ENCODE results near the gene MYBBP1A. TPM values are rescaled to one million over a fixed set of nuclear protein-coding genes. Genes with fewer than 3 reads are reported as not detected.
A peak's percentile ranks its signal among the peaks of the same experiment; 100 is the strongest.

MYBBP1A gene
- total and polyA plus RNA-seq, 2 donors = 21.5 to 36.9 TPM

DNA sequence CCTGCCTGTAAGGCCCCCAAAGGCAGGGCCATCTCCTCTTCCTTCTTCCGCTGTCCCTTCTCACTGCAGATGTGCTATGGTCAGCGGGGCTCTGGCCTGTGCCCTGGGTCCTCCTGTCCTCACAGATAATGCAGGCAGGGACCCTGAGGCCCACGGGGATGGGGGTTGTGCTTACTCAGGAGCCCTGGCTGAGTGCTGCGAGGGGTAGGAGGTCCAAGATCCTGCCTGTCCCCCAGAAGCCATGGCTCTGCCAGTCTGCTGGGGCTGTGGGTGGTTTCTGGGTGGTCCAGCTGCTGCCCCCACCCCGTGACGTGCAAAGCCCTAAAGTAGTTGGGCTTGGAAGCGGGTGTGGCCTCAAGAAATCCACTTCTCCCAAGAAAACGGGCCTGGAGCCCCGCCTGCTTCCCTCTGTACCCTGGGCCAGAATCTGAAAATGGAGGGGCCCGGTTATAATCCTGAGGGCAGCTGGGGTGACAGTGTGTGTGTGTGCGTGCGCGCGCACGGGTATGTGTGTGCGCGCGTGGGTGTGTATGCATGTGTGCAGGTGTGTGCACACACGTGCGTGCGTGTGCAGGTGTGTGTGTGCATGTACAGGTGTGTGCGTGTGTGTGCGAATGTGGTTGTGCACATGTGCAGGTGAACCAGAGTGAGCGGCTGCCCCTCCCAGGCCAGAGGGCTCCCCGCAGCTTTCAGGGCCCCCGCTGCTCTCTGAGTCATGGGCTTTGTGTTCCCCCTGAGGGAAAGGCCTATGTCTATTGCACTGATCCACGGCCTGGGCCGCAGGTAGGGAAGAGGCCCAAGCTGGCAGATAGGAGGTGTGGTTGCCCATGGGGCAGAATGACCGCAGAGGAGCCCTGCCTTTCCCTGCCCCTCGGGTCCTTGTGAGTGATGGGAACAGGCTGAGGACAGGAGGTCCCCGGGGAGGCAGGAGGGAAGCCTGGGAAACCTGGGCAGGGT lies 42.8 kb downstream of the MYBBP1A start:
- no peaks in the 10 kb centered on the region for H3K27me3 ChIP-seq (ENCODE audit: control insufficient read depth in 2 of 2, insufficient read depth in 1 of 2, low read length in 1 of 2)
- H3K27ac ChIP-seq (ENCODE audit: low read depth in 1 of 2, low read length in 1 of 2) = no peak overlapping the region
- DNase-seq (ENCODE audit: low read depth in 6 of 9, low spot score in 9 of 9) = no peak
- no peak overlapping the region for H3K4me3 ChIP-seq (ENCODE audit: low read length in 2 of 2)
- no peaks in the 10 kb centered on the region for H3K9me3 ChIP-seq (ENCODE audit: control insufficient read depth in 2 of 2, insufficient read depth in 1 of 2, low read length in 1 of 2)
- H3K36me3 ChIP-seq (ENCODE audit: control insufficient read depth in 2 of 2, insufficient read depth in 2 of 2, low read length in 1 of 2) = no peaks in the 10 kb centered on the region
- peaks cover 0 to 18% of the 10 kb centered on the region in 2 donors for H3K4me1 ChIP-seq (ENCODE audit: control insufficient read depth in 2 of 2, insufficient read depth in 2 of 2, low read length in 2 of 2)
- 92% methylated on average over 31 of the region's 31 CpGs for WGBS

DNA sequence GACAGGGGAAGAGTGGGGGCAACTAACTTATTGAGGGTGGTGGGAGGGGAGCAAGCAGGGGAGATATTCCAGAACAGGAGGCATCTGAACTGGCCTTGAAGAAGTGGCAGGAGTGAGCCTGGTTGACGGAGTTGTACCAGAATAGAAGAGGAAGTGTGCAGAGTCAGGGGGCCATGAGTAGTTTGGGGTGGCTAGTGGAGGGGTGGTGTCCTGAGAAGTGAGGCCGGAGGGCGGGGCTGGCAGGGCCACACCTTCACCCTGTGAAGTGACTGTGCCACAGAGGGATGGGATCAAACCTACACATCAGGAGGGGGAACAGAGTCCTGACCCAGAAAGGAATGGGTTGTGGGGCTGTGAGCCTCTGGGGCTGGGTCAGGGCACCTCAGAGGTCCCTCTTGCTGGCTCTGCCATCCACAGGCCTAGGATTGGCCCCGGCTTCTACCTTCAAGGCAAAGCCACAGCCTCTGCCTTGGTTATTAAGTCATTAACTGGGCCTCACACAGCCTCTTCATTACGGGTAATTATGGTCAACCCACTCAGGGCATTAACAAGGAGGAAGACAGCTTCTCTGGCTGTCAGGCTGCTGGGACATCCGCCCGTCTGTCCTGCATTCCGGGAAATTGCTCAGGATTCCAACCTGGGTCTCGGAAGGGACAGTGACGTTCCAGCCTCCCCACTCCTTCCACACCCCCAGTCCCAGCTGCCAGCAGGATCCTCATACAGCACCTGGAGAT lies 43.8 kb downstream of the MYBBP1A start:
- 93% methylated on average over 10 of the region's 10 CpGs for WGBS
- DNase-seq (ENCODE audit: low read depth in 6 of 9, low spot score in 9 of 9) = no peak
- H3K27ac ChIP-seq (ENCODE audit: low read depth in 1 of 2, low read length in 1 of 2) = no peak overlapping the region

DNA sequence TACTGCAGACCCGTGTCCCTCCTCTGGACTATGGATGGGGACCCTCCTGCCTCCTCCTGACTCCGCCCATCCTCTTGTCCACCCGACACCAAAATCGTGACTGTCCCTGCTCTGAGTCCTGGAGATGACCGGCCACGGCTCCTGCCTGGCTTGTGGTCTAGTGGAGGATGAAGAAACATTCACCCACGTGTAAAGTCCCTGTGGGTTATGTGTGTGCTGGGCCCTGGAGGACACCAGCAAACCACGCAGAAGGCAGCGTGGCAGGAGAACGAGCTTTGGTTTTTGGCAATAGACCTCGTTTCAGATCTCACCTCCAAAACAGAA lies 44.6 kb downstream of the MYBBP1A start:
- Histone ChIP-seq H3K36me3 (ENCODE audit: control insufficient read depth in 2 of 2, insufficient read depth in 2 of 2, low read length in 1 of 2) (no peaks in the 10 kb centered on the region), H3K4me1 (ENCODE audit: control insufficient read depth in 2 of 2, insufficient read depth in 2 of 2, low read length in 2 of 2) (peaks cover 0 to 21% of the 10 kb centered on the region in 2 donors), H3K27me3 (ENCODE audit: control insufficient read depth in 2 of 2, insufficient read depth in 1 of 2, low read length in 1 of 2) (no peaks in the 10 kb centered on the region), H3K27ac (ENCODE audit: low read depth in 1 of 2, low read length in 1 of 2) (no peak overlapping the region), H3K4me3 (ENCODE audit: low read length in 2 of 2) (no peak overlapping the region), H3K9me3 (ENCODE audit: control insufficient read depth in 2 of 2, insufficient read depth in 1 of 2, low read length in 1 of 2) (no peaks in the 10 kb centered on the region)
- no peak for DNase-seq (ENCODE audit: low read depth in 6 of 9, low spot score in 9 of 9)
- WGBS = 77% methylated on average over 11 of the region's 11 CpGs

More for the DNA sequence above, 43.8 kb downstream of the MYBBP1A start:
- Histone ChIP-seq H3K27me3 (ENCODE audit: control insufficient read depth in 2 of 2, insufficient read depth in 1 of 2, low read length in 1 of 2) (no peaks in the 10 kb centered on the region), H3K36me3 (ENCODE audit: control insufficient read depth in 2 of 2, insufficient read depth in 2 of 2, low read length in 1 of 2) (no peaks in the 10 kb centered on the region), H3K9me3 (ENCODE audit: control insufficient read depth in 2 of 2, insufficient read depth in 1 of 2, low read length in 1 of 2) (no peaks in the 10 kb centered on the region), H3K4me1 (ENCODE audit: control insufficient read depth in 2 of 2, insufficient read depth in 2 of 2, low read length in 2 of 2) (peaks cover 0 to 14% of the 10 kb centered on the region in 2 donors), H3K4me3 (ENCODE audit: low read length in 2 of 2) (no peak overlapping the region)

DNA sequence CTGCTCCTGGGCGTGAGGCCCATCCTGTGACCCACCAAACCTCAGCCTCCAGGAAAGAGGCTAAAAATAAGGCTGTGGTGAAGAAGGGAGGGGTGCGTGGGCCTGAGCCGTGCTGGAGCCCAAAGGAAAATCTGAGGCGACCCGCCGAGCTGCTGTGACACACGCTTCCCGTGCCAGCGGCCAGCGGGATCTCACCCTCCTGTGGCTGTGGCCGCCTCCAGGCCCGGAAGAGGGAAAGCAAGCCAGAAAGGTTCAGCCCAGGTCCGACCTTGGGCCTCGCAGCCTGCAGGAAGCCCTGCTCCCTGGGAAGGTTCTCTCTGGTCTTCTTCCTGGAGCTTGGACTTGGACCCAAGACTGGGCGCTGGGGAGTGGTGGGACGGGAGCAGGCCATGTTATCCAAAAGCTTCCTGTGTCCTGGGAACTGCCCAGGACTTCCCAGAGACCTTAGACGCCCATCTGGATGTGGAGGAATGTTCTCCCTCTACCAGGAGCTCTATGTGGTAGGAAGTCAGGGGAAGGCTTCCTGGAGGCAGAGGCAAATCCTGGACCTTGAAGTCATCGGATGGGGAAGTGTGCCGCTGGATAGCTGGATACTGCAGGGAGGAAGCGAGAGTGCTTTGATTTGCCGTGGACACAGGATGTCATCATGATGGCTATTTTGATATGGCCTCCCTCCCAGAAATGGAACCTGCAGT lies 45.1 kb downstream of the MYBBP1A start:
- Histone ChIP-seq H3K36me3 (ENCODE audit: control insufficient read depth in 2 of 2, insufficient read depth in 2 of 2, low read length in 1 of 2) (no peaks in the 10 kb centered on the region), H3K4me3 (ENCODE audit: low read length in 2 of 2) (no peak overlapping the region), H3K4me1 (ENCODE audit: control insufficient read depth in 2 of 2, insufficient read depth in 2 of 2, low read length in 2 of 2) (peaks cover 0 to 25% of the 10 kb centered on the region in 2 donors), H3K9me3 (ENCODE audit: control insufficient read depth in 2 of 2, insufficient read depth in 1 of 2, low read length in 1 of 2) (no peaks in the 10 kb centered on the region), H3K27me3 (ENCODE audit: control insufficient read depth in 2 of 2, insufficient read depth in 1 of 2, low read length in 1 of 2) (no peaks in the 10 kb centered on the region), H3K27ac (ENCODE audit: low read depth in 1 of 2, low read length in 1 of 2) (no peak overlapping the region)
- no peak for DNase-seq (ENCODE audit: low read depth in 6 of 9, low spot score in 9 of 9)
- WGBS = 58% methylated on average over 21 of the region's 21 CpGs

DNA sequence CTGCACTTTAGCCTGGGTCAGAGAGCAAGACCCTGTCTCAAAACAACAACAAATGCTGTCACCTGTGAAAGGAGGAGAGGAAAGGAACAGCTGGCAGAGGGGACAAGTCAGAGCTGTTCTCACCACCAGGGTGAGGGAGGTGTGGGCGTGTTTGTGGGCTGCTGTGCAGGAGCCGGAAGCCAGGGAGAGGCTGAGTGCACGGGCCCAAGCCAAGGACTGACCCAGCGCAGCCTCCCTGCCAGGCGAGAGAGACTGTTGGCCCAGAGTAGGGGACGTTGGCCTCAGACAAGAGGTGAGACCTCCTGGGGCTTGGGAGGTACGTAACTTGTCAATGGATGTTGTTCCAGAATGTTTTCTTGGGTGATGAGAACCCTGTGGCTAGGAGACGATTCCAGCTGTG lies 45.8 kb downstream of the MYBBP1A start:
- 22% methylated on average over 8 of the region's 8 CpGs for WGBS
- H3K27ac ChIP-seq (ENCODE audit: low read depth in 1 of 2, low read length in 1 of 2) = no peak overlapping the region
- DNase-seq (ENCODE audit: low read depth in 6 of 9, low spot score in 9 of 9) = peak in 2 of 9 donors; percentile 42 to 65
- H3K4me3 ChIP-seq (ENCODE audit: low read length in 2 of 2) = no peak overlapping the region
- no peaks in the 10 kb centered on the region for H3K27me3 ChIP-seq (ENCODE audit: control insufficient read depth in 2 of 2, insufficient read depth in 1 of 2, low read length in 1 of 2)
- H3K4me1 ChIP-seq (ENCODE audit: control insufficient read depth in 2 of 2, insufficient read depth in 2 of 2, low read length in 2 of 2) = peaks cover under 1 to 32% of the 10 kb centered on the region in 2 donors
- H3K36me3 ChIP-seq (ENCODE audit: control insufficient read depth in 2 of 2, insufficient read depth in 2 of 2, low read length in 1 of 2) = no peaks in the 10 kb centered on the region
- H3K9me3 ChIP-seq (ENCODE audit: control insufficient read depth in 2 of 2, insufficient read depth in 1 of 2, low read length in 1 of 2) = no peaks in the 10 kb centered on the region

DNA sequence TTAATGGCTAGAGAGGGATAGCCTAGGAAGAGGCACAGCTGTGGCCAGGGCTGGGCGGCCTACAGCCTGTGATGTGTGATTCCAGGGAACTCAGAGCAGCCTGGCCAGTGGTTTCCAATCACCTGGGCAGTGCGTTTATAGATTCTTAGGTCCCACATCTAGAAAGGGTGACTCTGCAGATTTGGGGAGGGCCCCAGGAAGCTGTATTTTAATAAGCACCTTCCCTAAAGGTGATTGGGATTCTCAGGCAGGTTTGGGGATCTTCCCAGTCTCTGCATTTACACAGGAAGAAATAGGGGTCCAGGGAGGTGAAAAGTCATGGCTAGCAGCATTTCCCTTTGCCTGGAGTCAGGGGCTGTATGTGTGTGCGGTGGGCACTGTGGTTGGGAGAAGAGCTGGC lies 47.0 kb downstream of the MYBBP1A start:
- Histone ChIP-seq H3K9me3 (ENCODE audit: control insufficient read depth in 2 of 2, insufficient read depth in 1 of 2, low read length in 1 of 2) (no peaks in the 10 kb centered on the region), H3K4me1 (ENCODE audit: control insufficient read depth in 2 of 2, insufficient read depth in 2 of 2, low read length in 2 of 2) (peaks cover 12 to 43% of the 10 kb centered on the region in 2 donors), H3K27me3 (ENCODE audit: control insufficient read depth in 2 of 2, insufficient read depth in 1 of 2, low read length in 1 of 2) (peaks cover 0 to 2% of the 10 kb centered on the region in 2 donors), H3K27ac (ENCODE audit: low read depth in 1 of 2, low read length in 1 of 2) (no peak overlapping the region), H3K4me3 (ENCODE audit: low read length in 2 of 2) (no peak overlapping the region), H3K36me3 (ENCODE audit: control insufficient read depth in 2 of 2, insufficient read depth in 2 of 2, low read length in 1 of 2) (no peaks in the 10 kb centered on the region)
- DNase-seq (ENCODE audit: low read depth in 6 of 9, low spot score in 9 of 9) = no peak
- WGBS = 84% methylated on average over 3 of the region's 3 CpGs

DNA sequence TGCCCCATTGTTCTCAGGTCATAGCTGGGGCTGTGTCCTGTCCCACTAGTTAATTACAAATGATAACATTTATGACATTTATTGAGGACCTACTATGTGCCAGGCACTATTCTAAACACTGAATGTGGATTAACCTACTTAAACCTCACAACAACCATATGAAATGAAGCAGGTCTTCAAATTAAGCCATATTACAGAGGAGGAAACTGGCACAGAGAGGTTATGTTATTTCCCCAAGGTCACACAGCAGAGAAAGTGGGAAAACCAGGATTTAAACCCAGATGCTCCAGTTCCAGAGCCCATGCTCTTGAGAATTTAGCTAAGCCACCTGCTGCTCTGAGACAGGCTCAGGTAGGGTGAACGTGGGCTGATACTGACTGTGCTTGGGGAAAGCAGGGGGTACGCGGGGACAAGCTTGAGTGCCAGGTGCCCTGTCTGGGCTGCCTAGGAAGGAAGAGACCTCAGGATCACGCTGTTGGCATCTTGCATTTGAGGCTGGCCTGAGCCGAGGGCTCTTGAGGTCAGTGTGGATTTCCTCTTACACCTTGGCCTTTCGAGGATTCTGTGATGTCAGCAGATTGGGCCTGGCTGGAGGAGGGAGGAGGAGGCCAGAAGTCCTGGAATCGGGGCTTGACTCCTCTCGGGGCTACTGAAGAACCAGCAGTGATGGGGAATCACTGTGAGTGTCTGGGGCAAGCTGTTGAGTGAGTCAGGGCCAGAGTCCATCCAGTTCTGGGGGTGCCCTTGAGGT lies 47.6 kb downstream of the MYBBP1A start:
- Histone ChIP-seq H3K9me3 (ENCODE audit: control insufficient read depth in 2 of 2, insufficient read depth in 1 of 2, low read length in 1 of 2) (no peaks in the 10 kb centered on the region), H3K27ac (ENCODE audit: low read depth in 1 of 2, low read length in 1 of 2) (no peak overlapping the region), H3K36me3 (ENCODE audit: control insufficient read depth in 2 of 2, insufficient read depth in 2 of 2, low read length in 1 of 2) (no peaks in the 10 kb centered on the region), H3K4me3 (ENCODE audit: low read length in 2 of 2) (no peak overlapping the region), H3K4me1 (ENCODE audit: control insufficient read depth in 2 of 2, insufficient read depth in 2 of 2, low read length in 2 of 2) (peaks cover 12 to 43% of the 10 kb centered on the region in 2 donors), H3K27me3 (ENCODE audit: control insufficient read depth in 2 of 2, insufficient read depth in 1 of 2, low read length in 1 of 2) (peaks cover 0 to 8% of the 10 kb centered on the region in 2 donors)
- WGBS = 91% methylated on average over 8 of the region's 8 CpGs
- DNase-seq (ENCODE audit: low read depth in 6 of 9, low spot score in 9 of 9) = no peak

DNA sequence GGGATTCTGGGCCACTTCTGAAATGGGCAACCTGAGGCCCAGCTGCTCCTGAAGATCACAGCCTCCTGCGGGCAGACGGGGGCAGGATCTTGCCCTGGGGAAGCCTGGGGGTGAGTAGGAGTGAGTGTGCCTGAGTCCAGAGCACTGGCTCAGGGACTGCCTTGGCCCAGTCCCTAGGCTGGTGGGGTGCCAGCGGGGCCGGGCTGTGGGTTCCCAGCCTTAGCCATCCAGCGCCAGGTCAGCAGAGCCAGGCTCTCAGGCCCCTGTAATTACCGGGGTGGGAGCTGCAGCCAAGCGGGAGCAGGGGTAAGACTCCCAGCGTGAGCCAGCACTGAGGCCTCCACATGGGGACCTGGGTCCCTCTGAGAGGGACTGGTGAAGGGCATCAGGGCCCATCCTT lies 48.3 kb downstream of the MYBBP1A start:
- peaks cover 12 to 43% of the 10 kb centered on the region in 2 donors for H3K4me1 ChIP-seq (ENCODE audit: control insufficient read depth in 2 of 2, insufficient read depth in 2 of 2, low read length in 2 of 2)
- WGBS = 91% methylated on average over 8 of the region's 8 CpGs

More for the DNA sequence above, 48.3 kb downstream of the MYBBP1A start:
- no peak for DNase-seq (ENCODE audit: low read depth in 6 of 9, low spot score in 9 of 9)
- no peak overlapping the region for H3K4me3 ChIP-seq (ENCODE audit: low read length in 2 of 2)
- no peaks in the 10 kb centered on the region for H3K36me3 ChIP-seq (ENCODE audit: control insufficient read depth in 2 of 2, insufficient read depth in 2 of 2, low read length in 1 of 2)
- peaks cover under 1 to 14% of the 10 kb centered on the region in 2 donors for H3K27me3 ChIP-seq (ENCODE audit: control insufficient read depth in 2 of 2, insufficient read depth in 1 of 2, low read length in 1 of 2)
- no peak overlapping the region for H3K27ac ChIP-seq (ENCODE audit: low read depth in 1 of 2, low read length in 1 of 2)
- H3K9me3 ChIP-seq (ENCODE audit: control insufficient read depth in 2 of 2, insufficient read depth in 1 of 2, low read length in 1 of 2) = no peaks in the 10 kb centered on the region
